A673 (cell line): ENCODE data around the gene PAQR8. TPM values are rescaled to one million over a fixed set of nuclear protein-coding genes. Genes with fewer than 3 reads are reported as not detected.
"Not testable (repeated sequence)": the region's sequence is repeated elsewhere in the genome, so short reads cannot be mapped to it uniquely, and the experiment has no call there.

Source experiments
- BruUV-seq: library from RNA; stranded (reverse); fragments of 400-500 nt; replicated peaks from 2 replicates; lab custom pipeline; 2021; lab: Mats Ljungman, UMichigan
- CTCF ChIA-PET: fragments of 300-600 bp; sonication (Branson Sonifier 250); formaldehyde crosslinking; loops from one replicate; lab custom pipeline; 2022; ENCODE audit warnings: antibody characterized with exemption; lab: Charles Lee
- POLR2A ChIA-PET: fragments of 300-600 bp; sonication (Branson Sonifier 250); formaldehyde crosslinking; loops from one replicate; lab custom pipeline; 2022; ENCODE audit warnings: antibody characterized with exemption; ENCODE audit not compliant: low non-redundant PET; lab: Charles Lee
- DNase-seq: peaks from one replicate; pipeline ENCODE4 v3.0.0-alpha.2; 2015; ENCODE audit warnings: low spot score
- H3K27ac ChIP-seq: fragments of 200-600 bp; sonication (generic); 2 replicates; pipeline ENCODE4 v1.5.1; 2016; ENCODE audit warnings: mixed run types, low read depth, mild to moderate bottlenecking, mixed read lengths, antibody characterized with exemption, low read length; ENCODE audit not compliant: poor library complexity, severe bottlenecking
- H3K27me3 ChIP-seq: fragments of 200-600 bp; sonication (generic); replicated peaks from 2 replicates; pipeline ENCODE4 v1.6.1; 2017; ENCODE audit warnings: mixed run types, low read depth, mild to moderate bottlenecking, mixed read lengths, antibody characterized with exemption, low read length; ENCODE audit not compliant: insufficient read depth, poor library complexity
- H3K36me3 ChIP-seq: fragments of 200-600 bp; sonication (generic); 2 replicates; pipeline ENCODE4 v1.6.1; 2016; ENCODE audit warnings: mixed run types, mild to moderate bottlenecking, mixed read lengths, antibody characterized with exemption, low read length; ENCODE audit not compliant: insufficient read depth, poor library complexity, severe bottlenecking
- H3K4me1 ChIP-seq: fragments of 200-600 bp; sonication (generic); 2 replicates; pipeline ENCODE4 v1.6.1; 2017; ENCODE audit warnings: mixed run types, mild to moderate bottlenecking, mixed read lengths, antibody characterized with exemption, low read length; ENCODE audit not compliant: insufficient read depth, poor library complexity, severe bottlenecking
- H3K4me3 ChIP-seq: fragments of 200-600 bp; sonication (generic); 2 replicates; pipeline ENCODE4 v1.5.1; 2016; ENCODE audit warnings: low read depth, mixed run types, mild to moderate bottlenecking, mixed read lengths, low read length; ENCODE audit not compliant: poor library complexity, severe bottlenecking
- H3K9me3 ChIP-seq: fragments of 200-600 bp; sonication (generic); 2 replicates; pipeline ENCODE4 v1.6.1; 2016; ENCODE audit warnings: mixed run types, low read depth, mild to moderate bottlenecking, mixed read lengths, antibody characterized with exemption, low read length; ENCODE audit not compliant: poor library complexity, severe bottlenecking
- CTCF ChIP-seq: fragments of 300-800, 200-600 bp; sonication (generic); conservative IDR thresholded peaks from 2 replicates; pipeline ENCODE4 v1.5.1; 2017; ENCODE audit warnings: low read depth, mild to moderate bottlenecking, antibody characterized with exemption, low read length, moderate library complexity, mixed read lengths
- EZH2 ChIP-seq: fragments of 200-600 bp; sonication (generic); IDR thresholded peaks from 2 replicates; pipeline ENCODE4 v1.6.1; 2017; ENCODE audit warnings: borderline replicate concordance, low read depth, mild to moderate bottlenecking, mixed read lengths, antibody characterized with exemption, low read length; ENCODE audit not compliant: poor library complexity, severe bottlenecking
- intact Hi-C: fragments of 100-400 bp; cut with micrococcal nuclease; formaldehyde crosslinking; loops from one replicate; pipeline ENCODE4 v1.10.0; 2022; ENCODE audit not compliant: unreplicated experiment
- total RNA-seq: library from RNA; stranded (reverse); gene quantifications from 2 replicates; pipeline ENCODE4 v1.2.3, GENCODE V29; 2021

PAQR8 gene
- total RNA-seq, 1 experiment from 2014 or later, result 1.5 TPM

- no peak for DNase-seq
- H3K27me3 ChIP-seq, result no peaks in the 10 kb centered on the region
- no TSS peak for BruUV-seq
- no peaks in the 10 kb centered on the region for H3K36me3 ChIP-seq
- no peaks in the 10 kb centered on the region for H3K9me3 ChIP-seq
- no peak overlapping the region for H3K4me3 ChIP-seq
- TF ChIP-seq EZH2 (no peak), CTCF (no peak)
- ChIA-PET CTCF (no interaction called here), POLR2A (no interaction called here)
- H3K4me1 ChIP-seq, result no peaks in the 10 kb centered on the region
- H3K27ac ChIP-seq, result no peak overlapping the region
- intact Hi-C loops, result no loop called here
Observed at GRCh38 chr6:52384145-52384766, 22.3 kb downstream of the PAQR8 start.

- intact Hi-C loops, result no loop called here
- no peak for TF ChIP-seq CTCF
- TF ChIP-seq EZH2, result no peak
- H3K27ac ChIP-seq, result no peak overlapping the region
Observed at GRCh38 chr6:52385074-52385473, 23.1 kb downstream of the PAQR8 start.

GRCh38 chr6:52388119-52388518, 26.2 kb downstream of the PAQR8 start:
- H3K36me3 ChIP-seq, H3K4me3 ChIP-seq, H3K4me1 ChIP-seq, BruUV-seq, DNase-seq, CTCF ChIA-PET, H3K27ac ChIP-seq, H3K9me3 ChIP-seq, POLR2A ChIA-PET, H3K27me3 ChIP-seq, intact Hi-C loops: not testable (repeated sequence)

More at GRCh38 chr6:52385074-52385473, 23.1 kb downstream of the PAQR8 start:
- Histone ChIP-seq H3K36me3 (no peaks in the 10 kb centered on the region), H3K4me3 (no peak overlapping the region), H3K9me3 (no peaks in the 10 kb centered on the region), H3K27me3 (no peaks in the 10 kb centered on the region), H3K4me1 (peaks cover 5% of the 10 kb centered on the region)
- no peak for DNase-seq
- CTCF ChIA-PET, result no interaction called here
- no TSS peak for BruUV-seq
- POLR2A ChIA-PET, result no interaction called here

GRCh38 chr6:52388790-52389189, 26.8 kb downstream of the PAQR8 start:
- DNase-seq, result no peak
- Histone ChIP-seq H3K36me3 (no peaks in the 10 kb centered on the region), H3K4me3 (no peak overlapping the region), H3K27me3 (no peaks in the 10 kb centered on the region), H3K4me1 (peaks cover 6% of the 10 kb centered on the region), H3K9me3 (no peaks in the 10 kb centered on the region), H3K27ac (no peak overlapping the region)
- CTCF ChIA-PET, result no interaction called here
- no TSS peak for BruUV-seq
- POLR2A ChIA-PET, result no interaction called here
- intact Hi-C loops, result no loop called here
- TF ChIP-seq CTCF, result no peak
- no peak for TF ChIP-seq EZH2
